Measurements from ENCODE around the gene PRKCA.

DNA sequence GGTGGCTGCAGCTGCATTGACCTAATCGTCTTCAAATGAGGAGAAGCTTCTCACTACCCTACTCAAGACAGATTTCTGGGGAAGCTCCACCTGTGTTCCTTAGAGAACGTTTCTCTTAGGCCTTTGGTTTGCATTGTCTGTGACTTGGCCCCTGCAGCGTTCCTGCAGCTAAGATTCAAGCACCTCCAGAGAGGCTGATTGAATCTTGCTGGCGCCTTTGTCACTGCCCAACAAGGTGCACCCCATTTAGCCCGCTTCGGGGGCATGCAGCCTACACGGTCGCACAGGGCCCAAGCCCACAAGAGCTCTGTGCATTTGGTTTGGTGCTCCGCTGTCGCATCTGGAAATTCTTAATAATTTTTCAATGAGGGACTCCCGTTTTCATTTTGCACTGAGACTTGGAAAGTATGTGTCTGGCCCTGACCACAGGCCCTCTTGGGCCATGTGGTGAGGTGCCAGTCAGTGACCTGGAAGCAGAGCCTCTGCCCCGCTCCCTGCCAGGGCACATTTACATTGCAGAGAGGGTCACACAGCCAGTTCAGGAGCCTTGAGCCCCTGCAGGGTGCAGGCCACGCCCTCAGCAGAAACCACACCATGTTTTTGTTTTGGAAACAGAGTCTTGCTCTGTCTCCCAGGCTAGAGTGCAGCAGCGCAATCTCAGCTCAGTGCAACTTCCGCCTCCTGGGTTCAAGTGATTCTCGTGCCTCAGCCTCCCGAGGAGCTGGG is 481.4 kb downstream of the PRKCA start:
- TF ChIP-seq EZH2 (IDR thresholded peaks at IDR 0.05; ENCODE audit: borderline replicate concordance, low read depth, low read length, severe bottlenecking) (no peak), FOS (IDR thresholded peaks at IDR 0.05; ENCODE audit: borderline replicate concordance, insufficient read depth, low read length) (no peak), POLR2A (IDR thresholded peaks at IDR 0.05; ENCODE audit: low read depth, low read length) (no peak), POLR2AphosphoS5 (IDR thresholded peaks at IDR 0.05; ENCODE audit: insufficient read depth, low read depth, low read length) (no peak), JUN (IDR thresholded peaks at IDR 0.05; ENCODE audit: borderline replicate concordance, insufficient read depth, insufficient read length, low read depth) (no peak), MYC (IDR thresholded peaks at IDR 0.05; ENCODE audit: low read depth, low read length) (no peak), GATA2 (IDR thresholded peaks at IDR 0.05; ENCODE audit: insufficient read depth, insufficient read length, low read depth, low read length) (no peak)
- TF ChIP-seq, protein P1, sequence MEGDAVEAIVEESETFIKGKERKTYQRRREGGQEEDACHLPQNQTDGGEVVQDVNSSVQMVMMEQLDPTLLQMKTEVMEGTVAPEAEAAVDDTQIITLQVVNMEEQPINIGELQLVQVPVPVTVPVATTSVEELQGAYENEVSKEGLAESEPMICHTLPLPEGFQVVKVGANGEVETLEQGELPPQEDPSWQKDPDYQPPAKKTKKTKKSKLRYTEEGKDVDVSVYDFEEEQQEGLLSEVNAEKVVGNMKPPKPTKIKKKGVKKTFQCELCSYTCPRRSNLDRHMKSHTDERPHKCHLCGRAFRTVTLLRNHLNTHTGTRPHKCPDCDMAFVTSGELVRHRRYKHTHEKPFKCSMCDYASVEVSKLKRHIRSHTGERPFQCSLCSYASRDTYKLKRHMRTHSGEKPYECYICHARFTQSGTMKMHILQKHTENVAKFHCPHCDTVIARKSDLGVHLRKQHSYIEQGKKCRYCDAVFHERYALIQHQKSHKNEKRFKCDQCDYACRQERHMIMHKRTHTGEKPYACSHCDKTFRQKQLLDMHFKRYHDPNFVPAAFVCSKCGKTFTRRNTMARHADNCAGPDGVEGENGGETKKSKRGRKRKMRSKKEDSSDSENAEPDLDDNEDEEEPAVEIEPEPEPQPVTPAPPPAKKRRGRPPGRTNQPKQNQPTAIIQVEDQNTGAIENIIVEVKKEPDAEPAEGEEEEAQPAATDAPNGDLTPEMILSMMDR (IDR thresholded peaks at IDR 0.05; ENCODE audit: extremely low read depth in 1 of 2, insufficient read depth in 1 of 2, low read depth in 1 of 2, low read length in 2 of 2), result no peak
- TF ChIP-seq, protein P2, sequence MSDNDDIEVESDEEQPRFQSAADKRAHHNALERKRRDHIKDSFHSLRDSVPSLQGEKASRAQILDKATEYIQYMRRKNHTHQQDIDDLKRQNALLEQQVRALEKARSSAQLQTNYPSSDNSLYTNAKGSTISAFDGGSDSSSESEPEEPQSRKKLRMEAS (IDR thresholded peaks at IDR 0.05; ENCODE audit: insufficient read depth, insufficient read length), result no peak

All from endothelial cell of umbilical vein (primary cell).